HG02610 (cell line): Measurements from ENCODE around the gene CHCHD5.
"Not testable (repeated sequence)": the region's sequence is repeated elsewhere in the genome, so short reads cannot be mapped to it uniquely, and the experiment has no call there.

Experiments used
- ATAC-seq: cut with Tn5 transposase; IDR thresholded peaks from one replicate; pipeline ENCODE4 v1.9.1; 2021; ENCODE audit warnings: mild to moderate bottlenecking, moderate library complexity; ENCODE audit not compliant: unreplicated experiment

The CHCHD5 gene, protein sequence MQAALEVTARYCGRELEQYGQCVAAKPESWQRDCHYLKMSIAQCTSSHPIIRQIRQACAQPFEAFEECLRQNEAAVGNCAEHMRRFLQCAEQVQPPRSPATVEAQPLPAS

DNA sequence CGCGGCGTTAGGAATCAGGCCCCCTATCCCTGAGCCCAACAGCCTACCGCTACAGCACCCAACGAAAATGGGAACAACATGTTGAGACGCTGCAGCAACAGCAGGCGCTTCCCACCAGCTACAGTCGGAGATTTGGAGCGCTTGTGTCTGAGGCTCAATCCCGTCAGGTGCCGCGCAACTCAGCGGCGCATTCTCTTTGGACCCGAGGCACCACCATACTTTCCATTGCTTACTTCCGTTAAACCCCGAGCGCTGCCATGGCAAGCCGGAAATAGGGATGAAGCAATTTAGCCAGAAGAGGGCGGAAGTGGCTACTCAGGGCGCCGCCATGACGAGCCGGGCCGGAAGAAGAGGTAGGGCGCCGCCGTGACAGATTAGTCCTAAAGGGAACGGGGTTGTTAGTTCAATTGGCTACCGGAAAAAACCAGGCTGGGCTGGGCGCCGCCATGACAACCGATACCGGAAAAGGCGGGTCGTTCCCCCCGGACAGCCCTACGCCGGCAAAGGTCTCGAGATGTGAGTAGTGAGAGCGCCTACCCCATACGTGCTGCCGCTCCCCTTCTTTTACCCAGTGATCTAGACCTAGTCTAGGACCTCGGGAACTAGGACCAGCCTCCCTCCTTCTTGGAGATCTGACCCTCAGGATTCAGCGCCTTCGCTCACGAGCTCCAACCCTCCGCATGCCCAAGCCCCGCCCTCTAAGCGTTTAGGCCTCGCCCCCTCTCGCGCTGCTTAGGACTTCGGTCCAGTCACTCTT is at the start of gene CHCHD5:
CHCHD5 (plus strand) TSS at position 476 of the 757 bp plus-strand sequence; CDS start at position 515, 39 bp downstream.
- peak; percentile 87 for ATAC-seq

DNA sequence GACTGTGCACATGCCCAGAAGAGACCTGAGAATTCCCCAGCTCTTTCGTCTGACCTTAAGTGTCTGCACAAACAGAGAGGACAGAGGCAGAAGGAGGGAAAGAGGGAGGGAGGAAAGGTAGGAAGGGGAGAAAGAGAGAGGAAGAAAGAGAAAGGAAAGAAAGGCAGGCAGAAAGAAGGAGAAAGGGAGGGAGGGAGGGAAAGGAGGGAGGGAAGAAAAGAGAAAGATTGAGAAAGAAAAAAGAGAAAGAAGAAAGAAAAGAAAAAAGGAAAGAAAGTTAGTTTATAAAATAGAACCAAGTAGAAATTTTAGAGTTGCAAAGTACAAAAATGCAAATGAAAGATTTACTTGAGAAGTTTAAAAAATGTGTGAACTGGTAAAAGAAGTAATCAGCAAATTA is 49.6 kb upstream of the CHCHD5 start:
- ATAC-seq: no peak

DNA sequence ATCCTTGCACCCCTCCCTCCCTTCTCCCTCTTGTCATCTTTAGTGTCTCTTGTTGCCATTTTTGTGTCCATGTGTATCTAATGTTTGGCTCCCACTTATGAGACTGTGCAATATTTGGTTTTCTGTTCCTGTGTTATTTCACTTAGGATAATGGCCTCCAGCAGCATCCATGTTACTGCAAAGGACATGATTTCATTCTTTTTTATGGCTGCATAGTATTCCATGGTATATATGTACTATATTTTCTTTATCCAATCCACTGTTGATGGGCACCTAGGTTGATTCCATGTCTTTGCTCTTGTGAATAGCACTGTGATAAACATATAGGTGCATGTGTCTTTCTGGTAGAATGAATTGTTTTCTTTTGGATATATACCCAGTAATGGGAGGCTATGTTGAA is 47.7 kb upstream of the CHCHD5 start:
- not testable (repeated sequence) for ATAC-seq

DNA sequence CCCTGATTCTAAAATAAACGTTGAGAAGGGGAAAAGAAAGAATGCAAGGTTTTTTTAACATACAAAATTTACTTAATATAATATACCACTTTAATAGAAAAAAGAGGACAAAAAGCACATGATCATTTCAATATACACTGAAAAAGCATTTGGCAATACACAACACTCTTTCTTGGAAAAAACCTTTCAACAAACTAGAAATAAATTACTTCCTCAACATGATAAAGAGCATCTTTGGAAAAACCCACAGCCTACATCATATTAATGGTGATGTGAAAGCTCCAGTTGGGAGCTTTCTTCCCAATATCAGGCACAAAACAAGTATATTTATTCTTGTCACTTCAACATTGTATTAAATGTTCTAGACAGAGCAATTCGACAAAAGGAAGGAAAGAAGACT is 45.1 kb upstream of the CHCHD5 start:
- ATAC-seq: no peak

DNA sequence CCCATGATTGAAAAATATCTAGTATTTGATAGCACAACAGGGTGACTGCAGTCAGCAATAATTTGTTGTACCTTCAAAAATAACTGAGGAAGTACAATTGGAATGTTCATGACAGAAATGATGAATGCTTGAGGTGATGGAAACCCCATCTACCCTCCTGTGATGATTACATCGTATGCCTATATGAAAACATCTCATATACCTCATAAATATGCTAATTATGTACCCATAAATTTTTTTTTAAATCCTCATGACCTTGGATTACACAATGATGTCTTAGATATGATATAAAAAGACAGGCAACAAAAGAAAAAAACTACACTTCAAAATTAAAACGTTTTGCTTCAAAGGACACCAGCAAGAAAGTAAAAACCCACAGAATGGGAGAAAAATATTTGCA is 43.5 kb upstream of the CHCHD5 start:
- ATAC-seq: no peak

DNA sequence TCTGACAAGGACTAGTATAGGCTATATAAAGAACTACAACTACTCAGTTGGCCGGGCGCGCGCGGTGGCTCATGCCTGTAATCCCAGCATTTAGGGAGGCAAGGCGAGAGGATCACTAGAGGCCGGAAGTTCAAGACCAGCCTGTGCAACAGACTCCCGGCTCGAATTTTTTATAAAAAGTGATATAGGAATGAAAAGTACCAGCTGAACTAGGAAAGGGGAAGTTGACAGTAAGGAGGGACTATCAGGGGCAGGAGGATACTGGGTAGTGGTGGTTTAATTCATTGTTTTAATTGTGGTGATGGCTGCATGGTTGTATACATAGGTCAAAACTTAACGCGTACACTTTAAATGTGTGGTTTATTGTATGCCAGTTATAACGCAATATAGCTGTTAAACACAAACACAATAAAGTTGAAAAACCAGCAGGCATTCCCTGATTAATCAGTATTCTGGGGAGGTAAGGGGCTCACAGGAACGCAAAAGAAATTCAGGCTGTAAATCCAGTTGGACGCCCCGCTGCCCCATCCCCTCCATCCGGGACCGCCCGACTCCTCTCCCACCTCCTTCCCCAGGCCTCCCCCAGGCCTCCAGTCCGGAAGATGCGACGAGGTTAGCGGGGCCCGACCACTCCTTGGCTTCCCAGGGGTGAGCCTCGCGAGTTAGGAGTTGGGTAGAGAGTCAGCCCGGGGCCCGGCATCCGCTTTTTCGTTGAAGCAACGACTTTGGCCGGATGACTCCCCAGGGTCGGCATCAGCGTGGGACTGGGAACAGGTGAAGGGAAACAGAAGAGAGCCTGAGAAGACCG is 42.9 kb upstream of the CHCHD5 start:
- peak; percentile 62 for ATAC-seq

DNA sequence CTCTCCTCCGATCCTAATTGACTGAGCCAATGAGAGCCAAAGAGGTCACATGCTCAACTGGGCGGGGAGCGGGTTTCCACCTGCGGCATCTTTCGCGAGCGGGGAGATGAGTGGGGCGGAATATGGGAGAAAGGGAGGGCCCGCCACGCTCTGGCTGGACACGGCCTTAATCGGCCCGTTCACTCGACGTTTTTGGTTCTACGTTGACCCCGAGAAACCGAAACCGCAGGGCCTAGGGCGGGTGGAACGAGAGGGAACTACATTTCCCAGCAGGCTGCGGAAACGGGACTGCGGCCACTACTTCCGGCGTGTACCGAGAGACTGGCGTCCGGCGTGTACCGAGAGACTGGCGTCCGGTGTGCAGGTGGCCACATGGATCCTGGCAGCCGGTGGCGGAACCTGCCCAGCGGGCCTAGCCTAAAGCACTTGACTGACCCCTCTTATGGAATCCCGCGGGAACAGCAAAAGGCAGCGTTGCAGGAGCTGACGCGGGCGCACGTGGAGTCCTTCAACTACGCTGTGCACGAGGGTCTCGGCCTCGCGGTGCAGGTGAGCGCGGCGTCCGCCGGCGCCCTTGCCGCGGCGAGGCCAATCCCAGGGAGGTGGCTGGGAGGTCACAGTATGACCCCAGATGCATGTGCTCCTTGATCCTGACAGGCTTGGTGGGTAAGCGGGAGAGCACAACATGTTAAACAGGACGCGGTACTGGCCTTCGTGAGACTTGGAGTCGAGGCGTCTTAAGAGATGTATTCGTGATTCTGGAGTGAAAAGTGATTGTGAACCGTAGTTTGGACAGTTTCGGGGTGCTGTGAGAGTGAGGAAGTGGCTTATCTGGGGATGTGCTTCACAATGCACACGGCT is 42.1 kb upstream of the CHCHD5 start, which contains the start of gene POLR1B:
POLR1B (plus strand) TSS at position 343 of the 861 bp plus-strand sequence; CDS start at position 373, 30 bp downstream.
- peak; percentile 79 for ATAC-seq

DNA sequence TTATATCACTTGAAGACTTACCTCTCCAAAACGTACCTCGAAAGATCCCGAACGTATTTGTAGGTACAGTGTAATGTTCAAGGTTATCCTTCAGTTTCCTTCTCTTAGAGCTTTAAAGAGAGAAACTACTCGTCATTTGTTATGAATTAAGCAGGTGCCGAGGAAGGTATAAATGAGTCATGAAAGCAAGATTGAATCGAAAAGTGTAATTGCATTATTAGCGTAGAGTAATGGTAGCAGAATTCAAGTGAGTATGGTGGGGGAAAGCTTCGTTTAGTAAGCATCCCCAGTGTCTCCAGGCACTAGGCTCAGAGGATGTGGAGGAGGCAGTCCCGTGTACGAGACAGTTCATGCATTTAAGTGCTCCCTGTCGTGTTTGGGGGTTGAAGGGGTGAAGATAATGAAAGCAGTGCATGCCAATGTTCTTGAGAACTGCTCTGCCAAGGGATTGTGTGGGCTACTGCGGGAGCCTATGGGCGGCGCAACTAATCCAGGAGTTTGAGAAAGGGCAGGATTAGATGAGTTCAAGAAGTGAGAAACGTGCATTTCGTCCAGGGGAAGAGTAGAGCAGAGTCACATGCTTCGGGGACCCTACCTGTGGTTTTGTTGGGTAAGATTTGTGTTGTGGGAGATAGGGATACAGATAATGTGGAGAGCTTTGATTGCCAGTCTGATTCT is 41.3 kb upstream of the CHCHD5 start:
- ATAC-seq: no peak

DNA sequence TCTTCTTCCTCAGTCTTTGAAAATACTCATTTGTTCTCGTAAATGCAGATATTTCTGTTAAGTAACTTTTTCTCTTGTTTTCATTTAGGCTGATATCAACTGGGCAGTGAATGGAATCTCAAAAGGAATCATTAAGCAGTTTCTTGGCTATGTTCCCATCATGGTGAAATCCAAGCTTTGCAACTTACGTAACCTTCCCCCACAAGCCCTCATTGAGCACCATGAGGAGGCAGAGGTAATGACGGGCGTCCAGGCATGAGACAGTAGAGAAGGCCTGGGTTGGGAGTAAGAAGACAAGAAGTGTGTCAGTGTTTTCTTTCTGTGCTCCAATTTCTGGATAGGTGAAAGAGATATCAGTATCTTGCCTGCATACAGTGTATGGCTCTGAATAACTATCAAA is 37.1 kb upstream of the CHCHD5 start:
- ATAC-seq: no peak

DNA sequence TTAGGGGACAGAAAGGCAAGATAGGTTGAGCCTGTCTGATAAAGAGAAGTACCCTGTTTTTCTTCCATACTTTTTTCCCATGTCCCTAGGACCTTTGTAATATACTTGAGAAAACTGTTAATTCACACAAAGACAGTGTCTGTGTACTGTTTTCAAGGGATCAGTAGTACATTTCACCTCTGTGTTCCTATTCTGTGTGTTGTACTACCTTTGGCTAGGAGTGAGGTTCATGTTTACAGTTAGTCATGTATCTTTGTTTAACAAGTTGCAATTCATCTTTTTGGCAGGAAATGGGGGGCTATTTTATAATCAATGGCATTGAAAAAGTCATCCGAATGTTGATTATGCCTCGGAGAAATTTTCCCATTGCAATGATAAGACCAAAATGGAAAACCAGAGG is 35.4 kb upstream of the CHCHD5 start:
- ATAC-seq: no peak

DNA sequence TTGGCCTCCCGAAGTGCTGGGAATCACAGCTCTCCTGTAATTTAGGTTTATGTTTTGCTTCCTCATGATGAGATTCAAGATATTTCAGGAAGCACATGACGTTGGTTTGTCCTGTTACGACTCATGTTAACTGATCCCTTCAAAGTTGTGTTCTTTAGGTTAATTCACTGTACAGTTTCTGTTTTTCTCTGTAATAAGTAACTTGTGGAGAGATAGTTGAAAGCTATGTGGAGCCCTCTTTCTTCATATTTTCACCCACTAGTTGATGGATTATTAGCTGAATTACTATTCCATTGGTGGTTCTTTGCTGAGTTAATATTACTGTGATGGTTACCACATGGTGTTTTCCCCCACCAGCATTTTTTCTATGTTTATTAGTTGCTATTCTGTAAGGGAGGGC is 18.3 kb upstream of the CHCHD5 start:
- ATAC-seq: peak; percentile 55

DNA sequence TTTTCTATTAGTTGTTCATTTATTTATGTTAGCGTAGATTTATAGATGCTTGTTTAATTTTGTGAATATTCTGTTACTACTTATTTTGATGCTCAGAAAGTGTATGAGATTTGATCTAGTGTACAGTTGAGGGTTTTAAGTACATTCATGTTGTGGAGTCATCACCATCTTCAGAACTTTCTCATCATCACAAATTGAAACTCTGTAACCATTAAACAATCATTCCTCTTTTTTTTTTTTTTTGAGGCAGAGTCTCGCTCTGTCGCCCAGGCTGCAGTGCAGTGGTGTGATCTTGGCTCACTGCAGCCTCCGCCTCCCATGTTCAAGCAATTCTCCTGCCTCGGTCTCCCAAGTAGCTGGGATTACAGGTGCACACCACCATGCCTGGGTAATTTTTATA is 17.9 kb upstream of the CHCHD5 start:
- peak; percentile 36 for ATAC-seq

DNA sequence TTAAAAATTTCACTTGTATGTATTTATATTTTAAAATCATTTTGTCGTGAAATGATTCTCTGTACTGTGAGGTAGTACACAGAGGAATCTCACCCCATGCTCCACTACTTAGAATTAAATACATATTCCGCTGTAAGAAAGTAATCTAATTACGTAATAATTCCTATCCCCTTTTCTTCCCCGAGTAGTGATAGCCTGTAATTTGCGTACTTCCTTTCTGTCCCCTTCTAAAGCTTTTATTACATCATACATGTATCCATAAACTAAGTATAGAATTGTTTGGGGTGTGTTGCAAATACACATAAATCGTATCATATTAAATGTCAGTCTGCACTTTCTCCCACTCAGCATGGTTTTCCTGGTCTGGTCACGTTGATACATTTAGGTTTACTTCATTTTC is 12.4 kb upstream of the CHCHD5 start:
- no peak for ATAC-seq

DNA sequence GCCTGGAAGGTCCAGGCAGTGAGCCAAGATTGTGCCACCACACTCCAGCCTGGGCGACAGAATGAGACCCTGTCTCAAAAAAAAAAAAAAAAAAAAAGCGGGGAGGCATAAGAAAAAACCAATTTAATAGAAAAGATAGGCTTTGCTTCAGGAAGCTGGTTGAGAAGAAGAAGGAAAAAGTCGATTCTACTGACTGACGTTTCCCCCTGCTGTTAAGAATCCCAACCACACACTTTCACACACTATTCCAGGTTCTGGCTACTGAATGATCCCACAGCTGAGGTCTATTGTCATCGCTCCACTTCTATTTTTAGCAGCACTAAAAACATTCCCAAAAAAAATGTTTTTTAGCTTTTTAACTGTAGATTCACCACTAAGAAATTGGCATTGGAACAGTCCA is 6.7 kb upstream of the CHCHD5 start:
- no peak for ATAC-seq

DNA sequence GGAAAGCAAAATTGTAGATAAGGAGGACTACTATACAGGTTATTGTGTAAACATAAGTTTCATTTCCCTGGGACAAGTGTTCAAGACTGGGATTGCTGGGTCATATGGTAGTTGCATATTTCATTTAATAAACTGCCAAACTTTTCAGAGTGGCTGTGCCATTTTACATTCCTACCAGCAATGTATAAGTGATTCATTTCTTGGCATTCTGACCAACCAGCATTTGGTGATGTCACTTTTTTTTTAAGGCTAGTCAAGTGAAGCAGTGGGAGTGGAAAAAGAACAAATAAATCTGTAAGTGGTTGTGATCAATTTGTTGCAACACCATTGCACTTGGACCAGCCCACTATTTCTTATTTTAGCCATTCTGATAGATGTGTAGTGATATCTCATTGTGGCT is 5.2 kb upstream of the CHCHD5 start:
- no peak for ATAC-seq

DNA sequence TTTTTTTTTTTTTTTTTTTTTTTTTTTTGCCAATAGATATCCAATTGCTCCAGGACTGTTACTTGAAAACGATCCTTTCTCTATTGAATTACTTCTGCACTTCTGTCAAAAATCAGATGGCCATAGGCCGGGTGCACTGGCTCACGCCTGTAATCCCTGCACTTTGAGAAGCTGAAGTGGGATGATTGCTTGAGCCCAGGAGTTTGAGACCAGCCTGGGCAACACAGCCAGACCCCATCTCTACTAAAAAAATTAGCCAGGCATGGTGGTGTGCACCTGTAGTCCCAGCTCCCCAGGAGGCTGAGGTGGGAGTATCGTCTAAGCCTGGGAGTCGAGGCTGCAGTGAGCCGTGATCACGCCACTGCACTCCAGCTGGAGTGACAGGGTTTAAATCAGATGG is 4.3 kb upstream of the CHCHD5 start:
- no peak for ATAC-seq

DNA sequence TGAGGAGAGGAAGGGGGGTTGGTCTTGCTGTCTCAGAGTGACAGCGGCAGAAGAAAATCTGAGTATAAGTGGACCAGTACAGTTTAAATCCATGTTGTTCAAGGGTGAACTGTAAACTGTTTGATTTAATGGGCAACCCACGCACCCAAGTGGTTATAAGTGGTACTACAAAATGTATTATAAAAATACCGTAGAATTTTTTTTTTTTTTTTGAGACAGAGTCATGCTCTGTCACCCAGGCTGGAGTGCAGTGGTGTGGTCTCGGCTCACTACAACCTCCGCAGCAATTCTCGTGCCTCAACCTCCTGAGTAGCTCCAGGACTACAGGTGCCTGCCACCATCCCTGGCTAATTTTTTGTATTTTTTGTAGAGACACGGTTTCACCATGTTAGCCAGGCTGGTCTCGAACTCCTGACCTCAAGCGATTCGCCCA is 2.1 kb upstream of the CHCHD5 start:
- ATAC-seq: no peak

DNA sequence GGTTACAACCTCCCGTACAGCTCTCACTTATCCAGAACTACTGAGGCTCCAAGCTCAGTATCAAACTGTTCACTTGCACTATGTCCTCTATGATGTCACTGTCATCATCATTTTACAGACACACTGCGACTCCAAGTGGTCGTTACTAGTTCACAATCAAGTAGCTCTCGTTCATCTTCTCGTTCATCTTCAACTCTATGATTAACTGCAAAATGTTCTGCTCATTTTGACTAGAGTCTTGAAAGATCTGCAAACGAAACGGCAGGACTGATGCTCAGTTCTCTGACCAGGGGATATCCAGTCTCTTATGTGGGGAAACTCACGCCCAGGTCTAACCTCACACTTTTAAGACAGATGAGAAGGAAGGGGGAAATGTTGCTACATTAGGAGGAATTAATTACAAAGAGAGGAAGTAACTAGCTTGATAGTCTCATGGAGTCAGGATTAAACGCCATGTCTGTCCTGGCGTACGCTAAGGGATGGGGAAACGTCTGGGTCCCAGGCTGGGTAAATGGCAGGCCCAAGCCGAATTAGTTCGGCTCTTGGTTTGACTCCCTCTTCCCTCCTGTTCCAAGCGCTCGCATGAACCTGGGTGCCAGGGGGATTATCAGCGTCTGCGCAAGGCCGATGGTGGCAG is 794 bp upstream of the CHCHD5 start:
- ATAC-seq: no peak

DNA sequence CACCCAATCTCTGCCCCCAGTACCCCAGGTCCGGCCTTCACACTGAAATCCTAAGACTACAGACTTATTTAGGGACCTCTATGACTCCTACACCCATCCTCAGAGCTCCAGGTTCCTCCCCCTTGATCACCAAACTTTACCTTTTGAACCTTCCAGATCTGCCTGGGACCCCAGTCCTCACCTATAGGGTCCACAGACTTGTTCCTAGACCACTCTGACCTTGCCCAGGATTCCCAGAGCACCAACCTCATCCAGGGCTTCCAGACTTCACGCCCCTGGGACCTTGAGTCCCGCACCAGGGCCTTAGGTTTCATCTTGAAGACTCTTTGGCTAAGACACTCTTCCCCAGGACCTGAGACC is 462 bp downstream of the CHCHD5 start:
- no peak for ATAC-seq

DNA sequence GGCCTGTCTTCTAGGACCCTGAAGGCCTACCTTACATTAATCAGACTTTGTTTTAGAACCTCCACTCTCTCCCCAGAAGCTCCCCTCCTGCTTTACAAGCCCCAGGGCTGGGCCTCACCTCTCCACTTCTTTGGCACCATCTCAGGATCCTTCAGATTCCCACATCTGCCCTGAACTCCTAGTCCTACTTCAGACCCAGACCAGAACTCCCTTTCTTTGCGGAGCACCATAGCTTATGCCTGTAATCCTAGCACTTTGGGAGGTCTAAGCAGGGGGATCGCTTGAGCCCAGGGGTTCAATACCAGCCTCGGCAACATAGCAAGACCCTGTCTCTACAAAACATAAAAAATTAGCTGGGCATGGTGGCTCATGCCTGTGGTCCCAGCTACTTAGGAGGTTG is 991 bp downstream of the CHCHD5 start:
- ATAC-seq: no peak
